Bronchial epithelial cell (primary cell): Measurements from ENCODE around the gene YKT6. TPM values are rescaled to one million over a fixed set of nuclear protein-coding genes. Genes with fewer than 3 reads are reported as not detected.

ENCODE experiments used
- DNase-seq: peaks from one replicate; pipeline ENCODE4 v3.0.0-alpha.2; 2010; ENCODE audit warnings: low read depth
- FAIRE-seq: peaks from 2 replicates; lab custom pipeline; 2011; peaks lifted over from hg19 to GRCh38; lab: Jason Lieb, UNC
- H3K27me3 ChIP-seq: 2 replicates; pipeline ENCODE4 v1.5.1; 2011; ENCODE audit warnings: low read length; ENCODE audit not compliant: control insufficient read depth, insufficient read depth
- H3K36me3 ChIP-seq: 2 replicates; pipeline ENCODE4 v1.5.1; 2011; ENCODE audit warnings: low read length; ENCODE audit not compliant: control insufficient read depth, insufficient read depth
- H3K4me3 ChIP-seq: 2 replicates; pipeline ENCODE4 v1.5.1; 2011; ENCODE audit warnings: mild to moderate bottlenecking, low read depth, low read length, control low read depth
- total RNA-seq: library from RNA; depleted of rRNA; stranded (reverse); fragments of >200 nt; gene quantifications from 2 replicates; pipeline ENCODE4 v1.2.1, GENCODE V29; 2014
- TF ChIP-seq, protein P1 (sequence below): IDR thresholded peaks from 2 replicates; pipeline ENCODE4 v1.5.1; 2011; ENCODE audit warnings: mild to moderate bottlenecking, moderate library complexity, low read length, control low read depth, inconsistent platforms; ENCODE audit not compliant: insufficient read depth, severe bottlenecking

The YKT6 gene
- total RNA-seq, 1 donor from 2014 or later, result 74.5 TPM

DNA sequence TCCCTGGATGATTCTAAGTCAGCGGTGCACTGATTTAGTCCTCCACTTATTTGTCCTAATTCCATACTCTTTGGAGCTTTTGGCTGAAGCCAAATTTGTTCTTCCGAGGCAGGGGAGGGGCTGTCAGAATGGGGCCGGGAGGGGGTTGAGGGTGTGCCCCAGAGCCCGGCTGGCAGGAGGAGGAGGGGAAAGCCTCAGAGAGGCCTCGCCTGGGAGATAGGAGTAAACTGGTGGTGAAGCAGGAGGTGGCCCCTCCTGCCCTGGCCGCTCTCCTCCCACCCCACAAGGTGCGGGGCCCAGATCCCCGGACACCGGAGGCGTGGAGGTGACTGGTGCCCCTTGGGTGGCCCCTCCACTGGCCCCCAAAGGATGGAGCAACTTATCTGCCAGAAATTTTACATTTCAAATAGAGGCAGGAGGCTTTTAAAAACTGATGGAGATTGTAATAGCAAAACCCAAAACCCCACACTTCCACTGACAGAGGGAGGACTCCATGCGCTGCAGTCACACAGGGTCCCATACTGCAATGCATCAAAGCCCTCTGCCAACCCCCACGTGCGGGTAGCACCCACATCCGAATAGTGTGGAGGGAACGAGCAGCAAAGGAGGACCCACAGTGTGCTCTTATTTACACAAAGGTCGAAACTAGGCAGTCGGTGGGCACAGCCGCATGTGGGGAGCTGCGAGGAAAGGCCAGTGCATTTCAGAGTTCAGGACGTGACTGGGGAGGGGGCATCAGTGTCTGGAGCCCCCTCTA is 62.7 kb downstream of the YKT6 start:
- no peaks in the 10 kb centered on the region for H3K36me3 ChIP-seq
- DNase-seq (no peak), FAIRE-seq (no peak)
- H3K4me3 ChIP-seq, result no peak overlapping the region
- H3K27me3 ChIP-seq, result peaks cover 19% of the 10 kb centered on the region
- TF ChIP-seq, protein P1, sequence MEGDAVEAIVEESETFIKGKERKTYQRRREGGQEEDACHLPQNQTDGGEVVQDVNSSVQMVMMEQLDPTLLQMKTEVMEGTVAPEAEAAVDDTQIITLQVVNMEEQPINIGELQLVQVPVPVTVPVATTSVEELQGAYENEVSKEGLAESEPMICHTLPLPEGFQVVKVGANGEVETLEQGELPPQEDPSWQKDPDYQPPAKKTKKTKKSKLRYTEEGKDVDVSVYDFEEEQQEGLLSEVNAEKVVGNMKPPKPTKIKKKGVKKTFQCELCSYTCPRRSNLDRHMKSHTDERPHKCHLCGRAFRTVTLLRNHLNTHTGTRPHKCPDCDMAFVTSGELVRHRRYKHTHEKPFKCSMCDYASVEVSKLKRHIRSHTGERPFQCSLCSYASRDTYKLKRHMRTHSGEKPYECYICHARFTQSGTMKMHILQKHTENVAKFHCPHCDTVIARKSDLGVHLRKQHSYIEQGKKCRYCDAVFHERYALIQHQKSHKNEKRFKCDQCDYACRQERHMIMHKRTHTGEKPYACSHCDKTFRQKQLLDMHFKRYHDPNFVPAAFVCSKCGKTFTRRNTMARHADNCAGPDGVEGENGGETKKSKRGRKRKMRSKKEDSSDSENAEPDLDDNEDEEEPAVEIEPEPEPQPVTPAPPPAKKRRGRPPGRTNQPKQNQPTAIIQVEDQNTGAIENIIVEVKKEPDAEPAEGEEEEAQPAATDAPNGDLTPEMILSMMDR, result no peak

Other genes starting within 250 kb of the YKT6 start
- gene SPDYE1, start 203.1 kb upstream of the YKT6 start, total RNA-seq, result not detected in 2 replicates
- 87.9 and 110 TPM in 2 replicates for gene DBNL, start 156.3 kb upstream of the YKT6 start, total RNA-seq
- 0.53 and 0.90 TPM in 2 replicates for gene PGAM2, start 135.4 kb upstream of the YKT6 start, total RNA-seq
- gene POLM, start 118.4 kb upstream of the YKT6 start, total RNA-seq, result 6.3 and 7.7 TPM in 2 replicates
- 0.26 TPM in 2 replicates for gene AEBP1, start 96.6 kb upstream of the YKT6 start, total RNA-seq
- 103 and 122 TPM in 2 replicates for gene POLD2, start 77.4 kb upstream of the YKT6 start, total RNA-seq
- not detected in 2 replicates for gene MYL7, start 59.6 kb upstream of the YKT6 start, total RNA-seq
- 0.13 and 0.53 TPM in 2 replicates for gene GCK, start 11.5 kb upstream of the YKT6 start, total RNA-seq
- gene CAMK2B, start 124.6 kb downstream of the YKT6 start, total RNA-seq, result 0.13 TPM in 1 of 2 replicates, not detected in the other